Activated CD4-positive, alpha-beta memory T cell treated with anti-CD3 and anti-CD28 coated beads, Interleukin-2, amount 10 ng/mL, durations not matched to agents 7 days and 5 days (primary cell): ENCODE data around the gene LYRM2. TPM values are rescaled to one million over a fixed set of nuclear protein-coding genes. Genes with fewer than 3 reads are reported as not detected.
A peak's percentile ranks its signal among the peaks of the same experiment; 100 is the strongest.
"Not testable (repeated sequence)": the region's sequence is repeated elsewhere in the genome, so short reads cannot be mapped to it uniquely, and the experiment has no call there.

Experiments used
- CTCF ChIA-PET: fragments of 350-600 bp; sonication (Branson Sonifier 250); formaldehyde crosslinking; loops from one replicate; lab custom pipeline; 2021; ENCODE audit warnings: antibody characterized with exemption, inconsistent platforms; lab: Charles Lee
- POLR2A ChIA-PET: fragments of 350-600 bp; sonication (Branson Sonifier 250); formaldehyde crosslinking; loops from one replicate; lab custom pipeline; 2021; ENCODE audit warnings: antibody characterized with exemption; lab: Charles Lee
- DNase-seq: peaks from one replicate; pipeline ENCODE4 v3.0.0-alpha.2; 2020
- H3K27ac Mint-ChIP-seq: one replicate; pipeline ENCODE4 v1.8.0; 2021; ENCODE audit warnings: mild to moderate bottlenecking, mixed read lengths
- H3K27me3 Mint-ChIP-seq: one replicate; pipeline ENCODE4 v1.8.0; 2021; ENCODE audit warnings: mixed read lengths
- H3K36me3 Mint-ChIP-seq: one replicate; pipeline ENCODE4 v1.8.0; 2021; ENCODE audit warnings: low read depth, mixed read lengths
- H3K4me1 Mint-ChIP-seq: one replicate; pipeline ENCODE4 v1.8.0; 2021; ENCODE audit warnings: mixed read lengths
- H3K4me3 Mint-ChIP-seq: one replicate; pipeline ENCODE4 v1.8.0; 2021; ENCODE audit warnings: mild to moderate bottlenecking, mixed read lengths
- H3K9me3 Mint-ChIP-seq: one replicate; pipeline ENCODE4 v1.8.0; 2021; ENCODE audit warnings: mixed read lengths
- total RNA-seq, 2 experiments: library from RNA; stranded (reverse); gene quantifications; one replicate each; pipeline ENCODE4 v1.2.3, GENCODE V29; 2021

Gene LYRM2
- total RNA-seq, 2 experiments from 2014 or later = 31.4 to 34.4 TPM

DNA sequence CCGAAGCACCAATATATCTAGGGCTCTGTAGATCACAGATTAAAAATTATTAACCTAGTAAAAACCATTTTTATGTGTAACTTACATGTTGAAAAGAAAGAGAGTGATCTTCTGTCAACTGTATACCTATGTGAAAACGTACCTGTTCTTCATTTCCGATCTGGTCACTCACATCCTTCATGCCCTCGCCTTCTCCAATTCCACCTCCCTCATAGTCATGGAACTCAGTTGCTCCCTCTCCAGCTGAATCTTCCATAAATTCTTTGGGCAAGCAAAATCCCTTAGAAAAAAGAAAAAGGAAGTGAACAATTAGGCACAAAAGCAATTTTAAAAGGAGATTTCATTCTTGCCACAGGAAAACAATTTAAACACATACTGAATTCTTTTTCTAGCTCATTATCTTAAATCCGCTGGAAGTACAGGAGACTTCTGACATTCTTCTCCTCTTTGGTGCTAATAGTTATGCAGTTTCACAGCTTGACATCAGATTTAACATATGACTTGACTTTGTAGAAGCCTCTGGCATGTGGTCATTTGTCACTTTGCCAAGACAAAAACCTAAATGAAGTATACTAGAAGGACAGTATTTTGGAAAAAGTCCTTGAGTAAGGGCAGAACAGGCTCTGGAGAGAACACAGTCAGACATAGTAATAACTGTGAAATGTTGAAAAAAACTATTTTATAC, 29.5 kb upstream of the LYRM2 start:
- no peaks in the 10 kb centered on the region for H3K4me1 Mint-ChIP-seq
- H3K4me3 Mint-ChIP-seq = no peak overlapping the region
- peak overlapping the region; percentile 1 for H3K27ac Mint-ChIP-seq
- ChIA-PET CTCF (no interaction called here), POLR2A (no interaction called here)
- H3K9me3 Mint-ChIP-seq = no peaks in the 10 kb centered on the region
- H3K36me3 Mint-ChIP-seq = peaks cover 40% of the 10 kb centered on the region
- no peak for DNase-seq
- no peaks in the 10 kb centered on the region for H3K27me3 Mint-ChIP-seq

DNA sequence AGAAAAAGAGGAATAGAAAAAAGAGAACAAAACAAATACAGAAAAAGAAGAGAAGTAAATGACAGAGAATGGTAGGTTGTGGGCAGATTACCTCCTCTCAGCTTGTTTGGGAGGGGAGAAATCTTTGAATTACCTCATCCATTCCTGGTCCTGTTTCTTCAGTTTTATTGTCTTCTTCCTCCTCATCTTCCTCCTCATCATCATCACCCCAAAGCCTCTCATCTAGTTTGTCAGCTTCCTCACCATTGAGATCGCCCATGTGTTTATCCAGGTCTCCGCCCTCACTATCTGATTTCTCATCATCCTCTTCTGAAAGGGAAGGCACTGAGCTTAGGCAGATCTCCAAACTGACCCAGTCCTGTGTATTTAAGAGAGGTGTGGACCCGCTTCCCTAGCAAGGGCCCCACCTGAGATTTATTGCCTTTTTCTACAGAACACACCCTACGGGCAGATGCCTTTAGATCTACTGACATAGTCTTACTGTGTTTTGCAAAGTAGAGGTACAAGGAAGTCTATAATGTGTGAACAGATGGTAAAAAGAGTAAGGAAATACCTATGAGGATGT, 24.2 kb upstream of the LYRM2 start:
- no peaks in the 10 kb centered on the region for H3K4me1 Mint-ChIP-seq
- H3K9me3 Mint-ChIP-seq = no peaks in the 10 kb centered on the region
- H3K36me3 Mint-ChIP-seq = peaks cover 39% of the 10 kb centered on the region
- ChIA-PET CTCF (interaction anchor here (0.7 kb wide), 1 partner anchor 9 kb away, joined by 3 read pairs; no protein-coding TSS in a partner anchor), POLR2A (no interaction called here)
- H3K27me3 Mint-ChIP-seq = no peaks in the 10 kb centered on the region
- peak overlapping the region; percentile 3 for H3K27ac Mint-ChIP-seq
- DNase-seq = no peak
- no peak overlapping the region for H3K4me3 Mint-ChIP-seq

DNA sequence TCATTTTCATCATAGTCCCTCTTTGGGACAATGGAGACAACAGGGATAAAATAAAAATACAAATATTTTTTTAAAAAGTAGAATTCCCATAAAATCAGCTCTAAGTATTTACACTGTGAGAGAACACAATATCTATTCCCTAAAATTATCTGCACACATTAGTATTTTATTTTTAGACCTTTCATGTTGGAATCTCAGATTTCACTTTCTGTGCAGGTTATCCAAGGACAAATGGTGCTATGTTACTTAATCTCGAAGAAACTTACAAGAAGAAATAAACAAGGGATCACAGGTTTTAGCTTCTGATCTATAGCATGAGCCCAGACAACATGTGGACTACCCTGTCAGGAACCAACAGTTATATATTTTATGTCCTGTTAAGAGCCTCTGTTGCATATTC, 23.0 kb upstream of the LYRM2 start:
- no peak overlapping the region for H3K4me3 Mint-ChIP-seq
- ChIA-PET POLR2A (no interaction called here), CTCF (no interaction called here)
- peaks cover 43% of the 10 kb centered on the region for H3K36me3 Mint-ChIP-seq
- H3K27me3 Mint-ChIP-seq = no peaks in the 10 kb centered on the region
- no peaks in the 10 kb centered on the region for H3K9me3 Mint-ChIP-seq
- no peaks in the 10 kb centered on the region for H3K4me1 Mint-ChIP-seq
- H3K27ac Mint-ChIP-seq = no peak overlapping the region
- no peak for DNase-seq

DNA sequence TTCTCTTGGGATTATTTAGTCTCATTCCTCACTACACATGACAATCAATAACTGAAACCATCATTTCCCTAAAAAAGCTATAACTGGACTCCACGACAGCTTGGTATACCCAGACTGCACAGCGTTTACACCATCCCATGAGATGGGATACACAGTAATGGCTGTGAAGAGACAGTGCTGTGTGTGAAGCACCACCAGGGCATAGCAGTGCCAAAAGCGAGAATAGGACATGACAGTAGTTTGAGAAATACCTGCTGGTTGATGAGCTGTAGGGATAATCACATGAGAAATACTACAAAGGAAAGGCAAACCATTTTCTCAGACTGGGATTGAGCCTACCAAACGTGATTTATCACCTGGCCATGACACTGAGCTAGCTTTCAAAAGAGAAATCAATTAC, 22.4 kb upstream of the LYRM2 start:
- Mint-ChIP-seq H3K27ac (no peak overlapping the region), H3K4me3 (no peak overlapping the region), H3K4me1 (no peaks in the 10 kb centered on the region), H3K36me3 (peaks cover 43% of the 10 kb centered on the region), H3K27me3 (no peaks in the 10 kb centered on the region), H3K9me3 (no peaks in the 10 kb centered on the region)
- DNase-seq = no peak
- CTCF ChIA-PET = no interaction called here
- POLR2A ChIA-PET = no interaction called here

DNA sequence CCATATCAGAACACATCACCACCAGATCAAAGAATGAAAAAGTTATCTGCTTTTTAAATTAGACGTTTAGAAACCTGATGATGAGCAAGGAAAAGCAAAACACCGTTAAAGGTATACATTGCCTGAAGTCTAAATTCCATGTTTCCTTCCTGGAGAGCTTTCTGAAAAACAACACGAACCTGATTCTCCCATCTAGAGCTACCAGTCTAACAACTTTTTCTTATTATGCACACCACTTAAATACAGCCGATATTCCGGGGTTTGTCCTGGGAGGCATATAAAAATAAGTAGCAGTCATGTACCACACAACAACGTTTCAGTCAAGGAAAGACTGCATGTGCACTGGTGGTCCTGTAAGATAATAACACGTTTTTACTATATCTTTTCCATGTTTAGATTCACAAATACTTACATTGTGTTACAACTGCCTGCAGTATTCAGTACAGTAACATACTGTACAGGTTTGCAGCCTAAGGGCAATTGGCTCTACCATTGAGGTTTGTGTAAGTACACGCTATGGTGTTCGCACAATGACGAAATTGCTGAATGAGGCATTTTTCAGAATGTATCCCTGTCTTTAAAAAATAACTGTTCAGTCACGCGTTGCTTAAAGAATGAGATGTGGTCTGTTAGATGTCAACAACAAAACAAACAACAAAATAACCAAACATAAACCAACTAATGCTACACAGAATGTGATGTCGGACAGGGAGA, 19.1 kb upstream of the LYRM2 start:
- DNase-seq = no peak
- POLR2A ChIA-PET = no interaction called here
- Mint-ChIP-seq H3K9me3 (no peaks in the 10 kb centered on the region), H3K36me3 (peaks cover 48% of the 10 kb centered on the region), H3K27me3 (no peaks in the 10 kb centered on the region), H3K4me1 (no peaks in the 10 kb centered on the region), H3K27ac (no peak overlapping the region), H3K4me3 (no peak overlapping the region)
- CTCF ChIA-PET = no interaction called here

DNA sequence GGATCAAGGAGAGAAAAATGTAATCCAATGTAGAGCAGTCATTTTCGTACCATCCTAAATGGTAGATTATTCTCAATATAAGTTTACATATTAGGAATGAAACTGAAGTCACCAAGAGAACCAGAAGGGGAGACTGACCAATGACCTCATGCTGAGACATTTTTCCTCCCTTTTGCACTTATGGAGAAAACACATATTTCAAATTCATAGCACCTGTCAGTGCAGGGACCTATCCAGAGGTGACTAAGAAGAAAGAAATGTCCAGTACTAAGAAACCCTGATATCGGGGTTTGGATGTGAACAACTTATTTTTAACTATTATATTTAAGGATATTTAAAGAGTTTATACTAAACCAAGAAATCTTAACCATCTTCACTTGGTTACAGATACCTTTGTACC, 16.6 kb upstream of the LYRM2 start:
- CTCF ChIA-PET = interaction anchor here (1.3 kb wide), 1 partner anchor 223 kb away, joined by 3 read pairs; no protein-coding TSS in a partner anchor
- H3K9me3 Mint-ChIP-seq = no peaks in the 10 kb centered on the region
- H3K27ac Mint-ChIP-seq = no peak overlapping the region
- H3K4me1 Mint-ChIP-seq = no peaks in the 10 kb centered on the region
- POLR2A ChIA-PET = no interaction called here
- no peak for DNase-seq
- no peaks in the 10 kb centered on the region for H3K27me3 Mint-ChIP-seq
- H3K4me3 Mint-ChIP-seq = no peak overlapping the region
- H3K36me3 Mint-ChIP-seq = peaks cover 55% of the 10 kb centered on the region

DNA sequence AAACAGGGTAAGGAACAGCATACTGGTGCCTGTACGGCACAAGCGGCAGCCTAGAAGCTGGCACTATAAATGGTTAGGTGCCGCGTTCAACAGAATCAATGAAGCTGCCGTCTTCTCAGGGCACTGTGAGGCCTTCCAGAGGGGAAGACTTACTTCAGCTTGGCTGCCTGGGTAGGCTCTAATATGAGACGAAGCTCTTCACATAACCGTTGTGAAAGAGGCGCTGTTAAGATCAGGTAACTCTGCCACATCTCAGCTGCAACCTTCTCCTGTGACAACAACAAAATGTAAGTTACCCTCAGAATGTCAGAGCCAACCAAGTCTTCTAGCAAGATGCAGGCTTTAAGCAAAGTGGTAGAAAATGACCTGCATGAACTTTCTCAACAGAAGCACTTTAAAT, 12.0 kb upstream of the LYRM2 start:
- POLR2A ChIA-PET = interaction anchor here (1.2 to 2.4 kb wide), 2 partner anchors 12 to 169 kb away, joined by 3 to 6 read pairs; partner anchors contain the start of genes LYRM2 and MDN1
- DNase-seq = no peak
- no peaks in the 10 kb centered on the region for H3K27me3 Mint-ChIP-seq
- H3K9me3 Mint-ChIP-seq = no peaks in the 10 kb centered on the region
- no peak overlapping the region for H3K27ac Mint-ChIP-seq
- H3K36me3 Mint-ChIP-seq = peaks cover 46% of the 10 kb centered on the region
- H3K4me3 Mint-ChIP-seq = no peak overlapping the region
- CTCF ChIA-PET = interaction anchor here (1.9 kb wide), 1 partner anchor 217 kb away, joined by 4 read pairs; no protein-coding TSS in a partner anchor
- no peaks in the 10 kb centered on the region for H3K4me1 Mint-ChIP-seq

DNA sequence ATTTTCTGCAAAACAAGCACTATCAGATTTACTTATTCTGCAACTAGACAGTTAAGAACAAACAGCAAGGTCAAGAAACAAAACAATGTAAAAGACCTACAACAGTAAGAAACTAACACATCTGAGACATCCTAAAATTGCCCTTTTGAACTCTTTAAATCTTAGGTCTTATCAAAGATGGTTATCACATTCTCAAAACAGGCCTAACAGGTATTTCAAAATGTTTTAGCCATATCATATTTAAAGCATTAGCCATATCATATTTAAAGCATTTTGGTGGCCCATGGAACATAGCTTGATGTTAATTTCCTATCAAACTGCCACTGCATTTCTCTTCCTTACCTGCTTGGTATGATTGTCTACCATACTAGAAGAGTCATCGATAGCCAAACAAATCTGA, 11.1 kb upstream of the LYRM2 start:
- no peak for DNase-seq
- CTCF ChIA-PET = no interaction called here
- no peak overlapping the region for H3K27ac Mint-ChIP-seq
- no peak overlapping the region for H3K4me3 Mint-ChIP-seq
- no peaks in the 10 kb centered on the region for H3K4me1 Mint-ChIP-seq
- no peaks in the 10 kb centered on the region for H3K27me3 Mint-ChIP-seq
- H3K9me3 Mint-ChIP-seq = no peaks in the 10 kb centered on the region
- H3K36me3 Mint-ChIP-seq = peaks cover 49% of the 10 kb centered on the region
- POLR2A ChIA-PET = interaction anchor here (1.2 to 2.4 kb wide), 2 partner anchors 11 to 170 kb away, joined by 3 to 6 read pairs; partner anchors contain the start of genes LYRM2 and MDN1

DNA sequence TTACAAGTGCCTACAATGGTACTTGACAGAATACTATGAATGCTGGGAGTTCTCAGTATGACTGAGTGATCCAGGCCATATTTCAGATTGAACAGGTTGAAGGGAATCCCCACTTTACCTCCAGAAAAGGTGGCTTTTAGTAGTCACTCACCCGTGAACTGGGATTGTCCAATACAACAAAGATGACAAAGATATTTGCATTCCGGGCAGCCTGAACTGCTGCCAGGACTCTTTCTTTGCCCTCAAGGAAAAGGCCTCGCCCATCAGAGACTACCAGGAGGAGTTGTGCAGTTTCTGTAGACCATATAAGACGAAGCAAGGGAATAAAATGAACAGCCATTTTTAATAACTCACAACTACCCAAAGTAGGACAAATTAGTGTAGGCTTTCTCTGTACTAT, 6.3 kb upstream of the LYRM2 start:
- no peaks in the 10 kb centered on the region for H3K4me1 Mint-ChIP-seq
- ChIA-PET POLR2A (no interaction called here), CTCF (no interaction called here)
- H3K27ac Mint-ChIP-seq = no peak overlapping the region
- peaks cover 50% of the 10 kb centered on the region for H3K36me3 Mint-ChIP-seq
- H3K27me3 Mint-ChIP-seq = no peaks in the 10 kb centered on the region
- DNase-seq = no peak
- H3K4me3 Mint-ChIP-seq = no peak overlapping the region
- H3K9me3 Mint-ChIP-seq = no peaks in the 10 kb centered on the region

DNA sequence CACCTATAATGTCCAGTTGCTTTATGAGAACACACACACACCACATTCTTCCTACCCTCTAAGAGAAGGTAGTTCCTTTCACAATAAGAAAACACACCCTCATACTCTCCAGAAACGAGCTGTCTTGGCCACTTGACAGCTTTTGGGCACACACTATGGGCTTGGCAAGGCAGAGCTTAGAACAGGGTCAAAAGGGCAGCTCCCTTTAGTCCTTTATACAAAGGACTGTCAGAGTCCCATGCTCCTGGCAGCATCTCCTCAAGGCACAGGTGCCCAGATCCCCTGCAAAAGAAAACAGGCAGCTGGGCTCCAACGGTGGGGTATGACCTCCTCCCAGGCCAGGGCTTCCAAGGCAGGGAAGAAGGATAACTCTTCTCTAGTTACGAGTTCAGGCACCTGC, 4.9 kb upstream of the LYRM2 start:
- H3K4me3 Mint-ChIP-seq = no peak overlapping the region
- no peak for DNase-seq
- peaks cover 48% of the 10 kb centered on the region for H3K36me3 Mint-ChIP-seq
- CTCF ChIA-PET = no interaction called here
- H3K27me3 Mint-ChIP-seq = no peaks in the 10 kb centered on the region
- H3K4me1 Mint-ChIP-seq = peaks cover 12% of the 10 kb centered on the region
- no peak overlapping the region for H3K27ac Mint-ChIP-seq
- H3K9me3 Mint-ChIP-seq = no peaks in the 10 kb centered on the region
- POLR2A ChIA-PET = interaction anchor here (0.9 kb wide), 1 partner anchor 22 kb away, joined by 3 read pairs; no protein-coding TSS in a partner anchor

DNA sequence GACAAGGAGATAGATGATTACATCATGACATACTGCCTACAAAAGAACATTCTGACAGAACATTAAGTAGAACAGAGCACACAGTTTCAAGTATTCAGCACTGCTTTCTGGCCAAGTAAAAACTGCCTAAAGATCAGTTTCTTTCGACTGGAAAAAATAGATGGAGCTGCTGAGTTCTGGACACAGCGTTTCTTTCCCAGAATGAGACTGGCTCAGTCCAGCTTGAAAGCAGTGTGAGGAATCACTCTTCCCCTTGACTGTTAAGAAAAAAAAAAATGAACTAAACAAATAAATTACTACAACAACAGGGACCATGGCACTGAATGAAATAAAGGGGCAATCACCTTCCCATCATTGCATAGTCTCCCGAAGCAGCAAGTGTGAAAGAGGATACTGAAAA, 4.4 kb upstream of the LYRM2 start:
- H3K36me3 Mint-ChIP-seq = peaks cover 52% of the 10 kb centered on the region
- H3K9me3 Mint-ChIP-seq = no peaks in the 10 kb centered on the region
- H3K27me3 Mint-ChIP-seq = no peaks in the 10 kb centered on the region
- POLR2A ChIA-PET = interaction anchor here (0.9 kb wide), 1 partner anchor 22 kb away, joined by 3 read pairs; no protein-coding TSS in a partner anchor
- H3K4me3 Mint-ChIP-seq = no peak overlapping the region
- H3K27ac Mint-ChIP-seq = no peak overlapping the region
- DNase-seq = no peak
- CTCF ChIA-PET = no interaction called here
- peaks cover 16% of the 10 kb centered on the region for H3K4me1 Mint-ChIP-seq

DNA sequence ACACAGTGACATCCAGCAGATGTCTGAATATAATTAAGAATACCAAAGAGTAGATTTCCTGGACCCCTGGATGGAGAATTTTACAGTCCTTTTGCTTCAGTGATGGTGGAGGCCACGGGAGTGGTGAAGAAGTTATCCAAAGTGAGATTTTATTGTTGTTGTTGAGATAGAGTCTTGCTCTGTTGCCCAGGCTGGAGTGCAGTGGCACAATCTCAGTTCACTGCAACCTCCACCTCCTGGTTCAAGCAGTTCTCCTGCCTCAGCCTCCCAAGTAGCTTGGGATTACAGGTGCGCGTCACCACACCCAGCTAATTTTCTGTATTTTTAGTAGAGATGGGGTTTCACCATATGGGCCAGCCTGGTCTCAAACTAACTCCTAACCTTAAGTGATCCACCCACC, 3.0 kb upstream of the LYRM2 start:
- H3K9me3 Mint-ChIP-seq, POLR2A ChIA-PET, H3K27me3 Mint-ChIP-seq, DNase-seq, H3K4me3 Mint-ChIP-seq, H3K27ac Mint-ChIP-seq: not testable (repeated sequence)
- CTCF ChIA-PET = interaction anchor here (1.2 kb wide), 1 partner anchor 29 kb away, joined by 3 read pairs; no protein-coding TSS in a partner anchor
- peaks cover 53% of the 10 kb centered on the region for H3K36me3 Mint-ChIP-seq
- H3K4me1 Mint-ChIP-seq = peaks cover 28% of the 10 kb centered on the region

DNA sequence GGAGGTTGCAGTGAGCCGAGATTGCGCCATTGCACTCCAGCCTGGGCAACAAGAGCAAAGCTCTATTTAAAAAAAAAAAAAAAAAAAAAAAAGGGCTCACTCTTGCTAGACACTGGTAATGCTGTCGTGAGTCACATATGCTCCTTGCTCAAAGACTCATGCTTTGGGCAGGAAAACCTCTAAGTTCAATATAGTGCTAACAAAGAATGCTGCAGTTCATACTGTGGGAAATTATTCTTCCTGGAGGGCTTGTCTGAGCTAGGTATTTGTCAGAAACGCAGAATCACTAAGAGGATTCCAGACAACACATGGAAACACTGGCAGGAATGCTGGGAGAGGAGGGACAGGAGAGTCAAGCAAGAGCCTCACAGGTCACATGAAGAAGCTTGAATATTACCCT, 2.3 kb upstream of the LYRM2 start:
- Mint-ChIP-seq H3K4me3 (no peak overlapping the region), H3K27ac (no peak overlapping the region), H3K36me3 (peaks cover 57% of the 10 kb centered on the region), H3K4me1 (peaks cover 34% of the 10 kb centered on the region), H3K27me3 (no peaks in the 10 kb centered on the region), H3K9me3 (no peaks in the 10 kb centered on the region)
- CTCF ChIA-PET = interaction anchor here (1.2 kb wide), 1 partner anchor 28 kb away, joined by 3 read pairs; no protein-coding TSS in a partner anchor
- no peak for DNase-seq
- POLR2A ChIA-PET = no interaction called here
